ENCODE data around the gene DNAAF8. TPM values are rescaled to one million over a fixed set of nuclear protein-coding genes. Genes with fewer than 3 reads are reported as not detected.

DNAAF8 gene
- polyA plus RNA-seq, 3 donors, result 0.04 to 0.36 TPM; not detected in 1

GRCh38 chr16:4796982-4797804 is 62.9 kb downstream of the DNAAF8 start:
- Histone ChIP-seq H4K20me1 (ENCODE audit: insufficient read depth, low read length) (no peaks in the 10 kb centered on the region), H3K4me1 (ENCODE audit: control insufficient read depth in 1 of 2, insufficient read depth in 2 of 2, low read length in 2 of 2) (peaks cover 21 to 27% of the 10 kb centered on the region in 2 donors), H2AFZ (ENCODE audit: insufficient read depth, low read depth, low read length, poor library complexity, severe bottlenecking) (no peak overlapping the region), H3K27me3 (ENCODE audit: control insufficient read depth in 2 of 2, insufficient read depth in 2 of 2, low read length in 2 of 2) (no peaks in the 10 kb centered on the region), H3K36me3 (replicated peaks in 1 of 2; ENCODE audit: control insufficient read depth in 1 of 2, insufficient read depth in 2 of 2, low read length in 2 of 2) (peaks cover 42 to 43% of the 10 kb centered on the region in 2 donors), H3K27ac (ENCODE audit: low read depth in 1 of 2, low read length in 2 of 2) (no peak overlapping the region), H3K79me2 (ENCODE audit: insufficient read depth, low read length) (peaks cover 30% of the 10 kb centered on the region), H3K4me3 (replicated peaks in 1 of 3; ENCODE audit: low read depth in 2 of 3, low read length in 3 of 3) (no peak overlapping the region), H3K9ac (ENCODE audit: insufficient read depth, low read length, poor library complexity, severe bottlenecking) (no peak overlapping the region), H3K4me2 (replicated peaks; ENCODE audit: extremely low read depth, low read length, poor library complexity, severe bottlenecking) (no peak overlapping the region), H3K9me3 (replicated peaks in 1 of 2; ENCODE audit: control insufficient read depth in 1 of 2, insufficient read depth in 1 of 2, low read length in 2 of 2) (no peaks in the 10 kb centered on the region)
- Mint-ChIP-seq H3K4me3 (peak overlapping the region in 1 of 2 donors; percentile 9), H3K9me3 (peaks cover 0 to 1% (median 0%) of the 10 kb centered on the region in 7 donors), H3K36me3 (peaks cover 21 to 48% of the 10 kb centered on the region in 2 donors), H3K27me3 (ENCODE audit: low read depth in 3 of 3) (peaks cover 0 to 3% (median 0%) of the 10 kb centered on the region in 3 donors), H3K4me1 (peaks cover 22% of the 10 kb centered on the region), H3K27ac (peak overlapping the region in 3 of 7 donors; percentile 32 to 68 (median 50))
- intact Hi-C loops (cut with micrococcal nuclease), result no loop called here
- 97% methylated on average over 13 of the region's 21 CpGs for WGBS (ENCODE audit: insufficient coverage)
- TF ChIP-seq CTCF (IDR thresholded peaks at IDR 0.05), result no peak
- DNase-seq, result no peak

- no peak overlapping the region for H3K27ac Mint-ChIP-seq
- H3K27me3 Mint-ChIP-seq (ENCODE audit: low read depth in 3 of 3), result peaks cover 0 to 3% (median 0%) of the 10 kb centered on the region in 3 donors
- no peak overlapping the region for H3K4me3 Mint-ChIP-seq
- intact Hi-C loops (cut with micrococcal nuclease), result no loop called here
- 98% methylated on average over 19 of the region's 22 CpGs for WGBS (ENCODE audit: insufficient coverage)
- peaks cover 22% of the 10 kb centered on the region for H3K4me1 Mint-ChIP-seq
- H3K27ac ChIP-seq (ENCODE audit: low read depth in 1 of 2, low read length in 2 of 2), result no peak overlapping the region
- DNase-seq, result no peak
- no peak overlapping the region for H3K4me2 ChIP-seq (replicated peaks; ENCODE audit: extremely low read depth, low read length, poor library complexity, severe bottlenecking)
- H3K36me3 Mint-ChIP-seq, result peaks cover 21 to 48% of the 10 kb centered on the region in 2 donors
- H3K27me3 ChIP-seq (ENCODE audit: control insufficient read depth in 2 of 2, insufficient read depth in 2 of 2, low read length in 2 of 2), result no peaks in the 10 kb centered on the region
- no peak overlapping the region for H3K4me3 ChIP-seq (replicated peaks in 1 of 3; ENCODE audit: low read depth in 2 of 3, low read length in 3 of 3)
- H3K9ac ChIP-seq (ENCODE audit: insufficient read depth, low read length, poor library complexity, severe bottlenecking), result no peak overlapping the region
- peaks cover 21 to 27% of the 10 kb centered on the region in 2 donors for H3K4me1 ChIP-seq (ENCODE audit: control insufficient read depth in 1 of 2, insufficient read depth in 2 of 2, low read length in 2 of 2)
- no peak for TF ChIP-seq CTCF (IDR thresholded peaks at IDR 0.05)
- no peaks in the 10 kb centered on the region for H3K9me3 ChIP-seq (replicated peaks in 1 of 2; ENCODE audit: control insufficient read depth in 1 of 2, insufficient read depth in 1 of 2, low read length in 2 of 2)
- H3K36me3 ChIP-seq (replicated peaks in 1 of 2; ENCODE audit: control insufficient read depth in 1 of 2, insufficient read depth in 2 of 2, low read length in 2 of 2), result peaks cover 42 to 43% of the 10 kb centered on the region in 2 donors
- H2AFZ ChIP-seq (ENCODE audit: insufficient read depth, low read depth, low read length, poor library complexity, severe bottlenecking), result no peak overlapping the region
- H3K9me3 Mint-ChIP-seq, result peaks cover 0 to 1% (median 0%) of the 10 kb centered on the region in 7 donors
- no peaks in the 10 kb centered on the region for H4K20me1 ChIP-seq (ENCODE audit: insufficient read depth, low read length)
- H3K79me2 ChIP-seq (ENCODE audit: insufficient read depth, low read length), result peaks cover 31% of the 10 kb centered on the region
Observed at GRCh38 chr16:4797805-4798252, 63.5 kb downstream of the DNAAF8 start.
